ENCODE results near the gene TGM1. TPM values are rescaled to one million over a fixed set of nuclear protein-coding genes. Genes with fewer than 3 reads are reported as not detected.

TGM1 gene
- total and polyA plus RNA-seq, 10 of the 15 experiments (the other 5 are each of a cell fraction or from before 2014, with no cell fraction given), result 0.05 to 5.9 (median 1.8) TPM

DNA sequence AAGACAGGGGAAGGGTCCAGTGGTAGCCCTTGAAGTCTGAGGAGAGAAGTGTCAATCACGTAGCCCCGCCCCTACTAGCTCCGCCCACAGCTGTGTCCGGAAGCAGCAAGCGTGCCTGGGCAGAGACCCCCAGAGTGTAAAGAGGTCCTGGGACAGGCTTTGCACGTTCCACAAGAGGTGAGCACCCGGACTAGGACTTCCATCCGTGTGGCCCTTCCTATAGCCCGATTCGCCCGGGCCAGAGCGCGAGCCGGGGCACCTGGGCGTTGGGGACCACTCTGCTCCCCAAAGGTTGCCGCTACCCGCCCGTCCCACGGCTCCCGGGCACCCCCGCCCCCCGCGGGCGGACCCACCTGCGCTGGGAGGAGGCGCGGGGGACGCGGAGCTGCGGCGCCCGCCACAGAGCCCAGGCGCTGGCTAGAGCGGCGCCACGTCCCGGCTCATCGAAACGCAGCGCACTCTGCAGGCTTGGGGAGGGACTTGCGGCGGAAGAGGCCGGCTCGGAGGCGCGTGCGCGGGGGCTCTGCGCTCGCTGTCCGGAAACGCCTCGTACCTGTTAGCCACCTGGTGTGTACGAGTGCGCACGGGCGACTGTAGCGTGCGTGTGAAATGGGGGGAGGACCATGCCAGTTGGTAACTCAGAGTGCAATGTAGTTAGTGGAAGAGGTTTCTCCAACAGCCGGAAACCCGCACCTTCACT lies 8.3 kb upstream of the TGM1 start, which contains the start of gene RABGGTA (continued):
- TF ChIP-seq PRDM15 (CRISPR knock-in tag; IDR thresholded peaks at IDR 0.05), result no peak
- TF ChIP-seq RAD51 (IDR thresholded peaks at IDR 0.05), result no peak
- peak; percentile 88 for TF ChIP-seq NRF1 (conservative IDR thresholded peaks at IDR 0.05; ENCODE audit: low read depth, low read length)
- TF ChIP-seq ATF7 (IDR thresholded peaks at IDR 0.05; ENCODE audit: low read depth), result no peak; the same call in none of the 2 replicates
- peak; percentile 41 for TF ChIP-seq SIX5 (IDR thresholded peaks at IDR 0.05; ENCODE audit: low read depth, low read length, severe bottlenecking)
- TF ChIP-seq SMARCA5 (IDR thresholded peaks at IDR 0.05), result peak; percentile 98
- peak; percentile 85 to 93 for TF ChIP-seq BHLHE40 (IDR thresholded peaks at IDR 0.05; ENCODE audit: borderline replicate concordance in 1 of 2, low read depth in 2 of 2, low read length in 1 of 2)
- TF ChIP-seq MTA3 (IDR thresholded peaks at IDR 0.05; ENCODE audit: borderline replicate concordance, low read length), result no peak
- peak; percentile 87 for TF ChIP-seq PML (IDR thresholded peaks at IDR 0.05; ENCODE audit: low read length)
- TF ChIP-seq RFX5 (IDR thresholded peaks at IDR 0.05; ENCODE audit: low read depth, low read length), result peak; percentile 61; the same call in 1 of the 2 replicates
- peak; percentile 51 for TF ChIP-seq MEF2B (IDR thresholded peaks at IDR 0.05; ENCODE audit: partially characterized antibody, poor library complexity, severe bottlenecking)
- TF ChIP-seq, protein P1, sequence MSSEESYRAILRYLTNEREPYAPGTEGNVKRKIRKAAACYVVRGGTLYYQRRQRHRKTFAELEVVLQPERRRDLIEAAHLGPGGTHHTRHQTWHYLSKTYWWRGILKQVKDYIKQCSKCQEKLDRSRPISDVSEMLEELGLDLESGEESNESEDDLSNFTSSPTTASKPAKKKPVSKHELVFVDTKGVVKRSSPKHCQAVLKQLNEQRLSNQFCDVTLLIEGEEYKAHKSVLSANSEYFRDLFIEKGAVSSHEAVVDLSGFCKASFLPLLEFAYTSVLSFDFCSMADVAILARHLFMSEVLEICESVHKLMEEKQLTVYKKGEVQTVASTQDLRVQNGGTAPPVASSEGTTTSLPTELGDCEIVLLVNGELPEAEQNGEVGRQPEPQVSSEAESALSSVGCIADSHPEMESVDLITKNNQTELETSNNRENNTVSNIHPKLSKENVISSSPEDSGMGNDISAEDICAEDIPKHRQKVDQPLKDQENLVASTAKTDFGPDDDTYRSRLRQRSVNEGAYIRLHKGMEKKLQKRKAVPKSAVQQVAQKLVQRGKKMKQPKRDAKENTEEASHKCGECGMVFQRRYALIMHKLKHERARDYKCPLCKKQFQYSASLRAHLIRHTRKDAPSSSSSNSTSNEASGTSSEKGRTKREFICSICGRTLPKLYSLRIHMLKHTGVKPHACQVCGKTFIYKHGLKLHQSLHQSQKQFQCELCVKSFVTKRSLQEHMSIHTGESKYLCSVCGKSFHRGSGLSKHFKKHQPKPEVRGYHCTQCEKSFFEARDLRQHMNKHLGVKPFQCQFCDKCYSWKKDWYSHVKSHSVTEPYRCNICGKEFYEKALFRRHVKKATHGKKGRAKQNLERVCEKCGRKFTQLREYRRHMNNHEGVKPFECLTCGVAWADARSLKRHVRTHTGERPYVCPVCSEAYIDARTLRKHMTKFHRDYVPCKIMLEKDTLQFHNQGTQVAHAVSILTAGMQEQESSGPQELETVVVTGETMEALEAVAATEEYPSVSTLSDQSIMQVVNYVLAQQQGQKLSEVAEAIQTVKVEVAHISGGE (CRISPR knock-in tag; IDR thresholded peaks at IDR 0.05), result no peak
- peak; percentile 53 for TF ChIP-seq SP1 (IDR thresholded peaks at IDR 0.05; ENCODE audit: low read depth, low read length)
- TF ChIP-seq SREBF1 (IDR thresholded peaks at IDR 0.05; ENCODE audit: low read length), result no peak
- peak; percentile 93 for TF ChIP-seq POLR2A (IDR thresholded peaks at IDR 0.05; ENCODE audit: low read depth, low read length)
- peak; percentile 91; the same call in 1 of the 2 replicates for TF ChIP-seq RB1 (IDR thresholded peaks at IDR 0.05; ENCODE audit: borderline replicate concordance)
- TF ChIP-seq KAT2A (conservative IDR thresholded peaks at IDR 0.05; ENCODE audit: control insufficient read depth, low read depth, low read length), result no peak
- no peak for TF ChIP-seq MYB (IDR thresholded peaks at IDR 0.05; ENCODE audit: borderline replicate concordance, low read depth, low read length)
- TF ChIP-seq FOXM1 (IDR thresholded peaks at IDR 0.05; ENCODE audit: low read depth, low read length), result no peak
- TF ChIP-seq SRF (IDR thresholded peaks at IDR 0.05; ENCODE audit: low read depth in 2 of 2, low read length in 2 of 2), result 0 out of 4 replicates have a peak, but pooled peaks of 1 of the 2 experiments have one; percentile 1
- no peak for TF ChIP-seq NFYB (IDR thresholded peaks at IDR 0.05; ENCODE audit: insufficient read depth, low read depth, low read length)
- TF ChIP-seq, protein P2, sequence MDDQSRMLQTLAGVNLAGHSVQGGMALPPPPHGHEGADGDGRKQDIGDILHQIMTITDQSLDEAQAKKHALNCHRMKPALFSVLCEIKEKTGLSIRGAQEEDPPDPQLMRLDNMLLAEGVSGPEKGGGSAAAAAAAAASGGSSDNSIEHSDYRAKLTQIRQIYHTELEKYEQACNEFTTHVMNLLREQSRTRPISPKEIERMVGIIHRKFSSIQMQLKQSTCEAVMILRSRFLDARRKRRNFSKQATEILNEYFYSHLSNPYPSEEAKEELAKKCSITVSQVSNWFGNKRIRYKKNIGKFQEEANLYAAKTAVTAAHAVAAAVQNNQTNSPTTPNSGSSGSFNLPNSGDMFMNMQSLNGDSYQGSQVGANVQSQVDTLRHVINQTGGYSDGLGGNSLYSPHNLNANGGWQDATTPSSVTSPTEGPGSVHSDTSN (IDR thresholded peaks at IDR 0.05; ENCODE audit: insufficient replicate concordance, low read depth, low read length), result peak; percentile 94
- TF ChIP-seq SMAD1 (IDR thresholded peaks at IDR 0.05; ENCODE audit: low read depth, partially characterized antibody), result no peak
